Body of pancreas (tissue), 4 donors: ENCODE measurements around the gene USP6NL.

Experiments used
- CTCF ChIP-seq, 7 experiments: fragments of 450-650 bp in 4 of 7; fragments of 200-600 bp in 3 of 7; sonication (generic) in 3 of 7; IDR thresholded peaks; one replicate each; pipeline ENCODE4 v1.5.1; 2016 to 2019; ENCODE audit warnings: antibody characterized with exemption in 7 of 7
- POLR2A ChIP-seq, 3 donors: fragments of 450-650 bp; IDR thresholded peaks; one replicate each; pipeline ENCODE4 v1.6.1; 2016; ENCODE audit warnings: antibody characterized with exemption in 3 of 3, mild to moderate bottlenecking in 2 of 3

GRCh38 chr10:11586170-11586569, 25.3 kb downstream of the USP6NL start:
- TF ChIP-seq CTCF (IDR thresholded peaks at IDR 0.05) (no peak), POLR2A (IDR thresholded peaks at IDR 0.05) (no peak)
